Fibroblast of lung (primary cell): ENCODE measurements around the gene HEATR1.
"Not testable (repeated sequence)": the region's sequence is repeated elsewhere in the genome, so short reads cannot be mapped to it uniquely, and the experiment has no call there.

ENCODE experiments used
- CTCF ChIP-seq, 2 donors: IDR thresholded peaks in 1 of 2; conservative IDR thresholded peaks in 1 of 2; 1 replicate in 1 of 2; 2 replicates in 1 of 2; pipeline ENCODE4 v1.5.1; 2011 to 2012; ENCODE audit warnings: low read length in 2 of 2, control low read depth in 1 of 2, inconsistent platforms in 1 of 2, low read depth in 1 of 2, mild to moderate bottlenecking in 1 of 2
- EZH2 ChIP-seq: IDR thresholded peaks from 2 replicates; pipeline ENCODE4 v1.5.1; 2012; ENCODE audit warnings: low read length, control low read depth, mild to moderate bottlenecking; ENCODE audit errors: missing control alignments

GRCh38 chr1:236504338-236504737 is 100.0 kb downstream of the HEATR1 start:
- not testable (repeated sequence) for TF ChIP-seq CTCF (conservative IDR thresholded peaks at IDR 0.05 in 1 of 2, IDR thresholded peaks at IDR 0.05 in 1 of 2; ENCODE audit: low read depth in 1 of 2, low read length in 2 of 2); EZH2
